Non-pigmented ciliary epithelial cell (primary cell): Measurements from ENCODE around the gene HSPB3.
"Not testable (repeated sequence)": the region's sequence is repeated elsewhere in the genome, so short reads cannot be mapped to it uniquely, and the experiment has no call there.

Source experiments
- DNase-seq: peaks from one replicate; pipeline ENCODE4 v3.0.0-alpha.2; 2010; ENCODE audit warnings: low read depth

The HSPB3 gene

GRCh38 chr5:54455413-54456157 is at the start of gene HSPB3:
Gene HSPB3 (plus strand): TSS chr5:54455699. CDS start chr5:54455790, 91 bp downstream.
- DNase-seq: no peak

- no peak for DNase-seq
Measured at GRCh38 chr5:54411176-54411575, 44.3 kb upstream of the HSPB3 start.

GRCh38 chr5:54412913-54413312 is 42.6 kb upstream of the HSPB3 start:
- DNase-seq: no peak

GRCh38 chr5:54415147-54415546 is 40.4 kb upstream of the HSPB3 start:
- DNase-seq: no peak

- peak; percentile 20 for DNase-seq
Measured at GRCh38 chr5:54415896-54416601, 39.5 kb upstream of the HSPB3 start.

GRCh38 chr5:54419573-54420423 is 35.7 kb upstream of the HSPB3 start:
- not testable (repeated sequence) for DNase-seq

- not testable (repeated sequence) for DNase-seq
Measured at GRCh38 chr5:54420511-54420910, 35.0 kb upstream of the HSPB3 start.

- no peak for DNase-seq
Measured at GRCh38 chr5:54421976-54422375, 33.5 kb upstream of the HSPB3 start.

GRCh38 chr5:54425258-54425657 is 30.2 kb upstream of the HSPB3 start:
- no peak for DNase-seq

- no peak for DNase-seq
Measured at GRCh38 chr5:54426209-54426608, 29.3 kb upstream of the HSPB3 start.

- DNase-seq: not testable (repeated sequence)
Measured at GRCh38 chr5:54434650-54435049, 20.8 kb upstream of the HSPB3 start.

GRCh38 chr5:54438620-54439389 is 16.7 kb upstream of the HSPB3 start:
- no peak for DNase-seq

- no peak for DNase-seq
Measured at GRCh38 chr5:54440456-54440893, 15.0 kb upstream of the HSPB3 start.

GRCh38 chr5:54442271-54442670 is 13.2 kb upstream of the HSPB3 start:
- DNase-seq: no peak

- no peak for DNase-seq
Measured at GRCh38 chr5:54443270-54443669, 12.2 kb upstream of the HSPB3 start.

- no peak for DNase-seq
Measured at GRCh38 chr5:54445691-54446378, 9.7 kb upstream of the HSPB3 start.

- no peak for DNase-seq
Measured at GRCh38 chr5:54446379-54446732, 9.1 kb upstream of the HSPB3 start.

GRCh38 chr5:54449923-54450322 is 5.6 kb upstream of the HSPB3 start:
- no peak for DNase-seq

- no peak for DNase-seq
Measured at GRCh38 chr5:54450542-54450941, 5.0 kb upstream of the HSPB3 start.

GRCh38 chr5:54453046-54453445 is 2.5 kb upstream of the HSPB3 start:
- no peak for DNase-seq

- no peak for DNase-seq
Measured at GRCh38 chr5:54454602-54455001, 897 bp upstream of the HSPB3 start.
